ENCODE results near the gene SLCO2A1.
A peak's percentile ranks its signal among the peaks of the same experiment; 100 is the strongest.

The SLCO2A1 gene

DNA sequence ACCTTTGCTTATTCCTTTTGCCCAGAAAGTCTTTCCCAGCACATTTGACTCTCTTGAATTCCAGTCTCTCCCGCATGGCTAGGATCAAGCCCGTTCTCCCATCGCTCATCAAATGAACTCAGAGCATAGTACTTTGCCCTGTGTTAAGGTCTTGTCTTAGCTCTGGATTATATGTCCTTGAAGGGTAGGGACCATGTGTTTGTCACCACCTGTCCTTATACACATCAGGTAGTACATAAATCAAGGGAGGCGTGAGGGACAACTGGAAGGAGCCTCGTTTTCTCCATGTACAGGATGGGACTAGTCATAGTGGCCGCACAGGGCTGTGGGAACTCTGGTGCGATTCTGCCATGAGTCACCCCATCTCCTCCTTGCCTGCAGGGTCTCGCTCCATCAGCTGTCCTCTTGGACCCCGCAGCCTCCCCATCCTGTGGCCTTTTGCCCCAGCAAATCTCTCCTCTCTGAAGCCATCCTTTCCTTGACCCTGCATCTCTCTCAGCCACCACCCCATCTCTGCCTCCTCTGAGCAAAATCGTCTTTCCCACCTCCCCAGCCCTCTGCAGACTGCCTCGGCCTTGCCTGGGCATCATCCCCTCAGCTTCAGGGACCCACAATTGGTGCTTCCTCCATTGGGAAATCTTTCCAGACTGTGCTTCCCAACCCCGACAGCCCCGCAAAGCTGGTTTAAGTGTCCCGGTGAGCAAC, 100.7 kb downstream of the SLCO2A1 start:
- DNase-seq, result no peak

GRCh38 chr3:133928136-133928893, 101.4 kb downstream of the SLCO2A1 start:
- no peak for DNase-seq

DNA sequence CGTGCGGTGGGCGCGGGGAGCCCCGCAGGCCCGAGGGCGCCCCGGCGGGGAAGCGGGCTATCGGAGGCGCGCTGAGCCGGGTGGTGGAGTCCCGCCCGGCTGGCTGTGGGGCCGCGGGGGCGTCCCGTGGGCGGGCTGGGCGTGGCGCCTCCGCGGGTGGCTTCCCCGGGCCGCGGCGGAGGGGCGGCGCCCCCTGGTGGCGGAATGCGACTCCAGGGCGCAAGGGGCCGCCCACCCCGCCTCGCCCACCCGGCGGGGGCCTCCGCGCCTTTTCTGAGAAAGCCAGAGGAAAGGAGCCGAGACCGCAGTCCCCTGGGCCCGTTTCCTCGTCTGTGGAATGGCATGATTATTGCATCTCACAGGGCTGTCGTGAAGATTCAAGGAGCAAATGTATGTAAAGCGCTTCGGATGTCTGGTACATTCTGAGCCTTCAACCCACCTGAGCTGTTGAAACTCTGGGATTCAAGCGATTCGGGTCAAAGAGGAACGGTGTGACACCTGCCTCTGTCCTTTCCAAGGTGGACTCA, 102.1 kb downstream of the SLCO2A1 start:
- DNase-seq, result peak; percentile 66

- DNase-seq, result no peak
Observed at GRCh38 chr3:133926736-133927539, 102.8 kb downstream of the SLCO2A1 start.

- no peak for DNase-seq
Observed at GRCh38 chr3:133925960-133926735, 103.6 kb downstream of the SLCO2A1 start.

GRCh38 chr3:133924041-133924440, 105.7 kb downstream of the SLCO2A1 start:
- DNase-seq, result no peak

DNA sequence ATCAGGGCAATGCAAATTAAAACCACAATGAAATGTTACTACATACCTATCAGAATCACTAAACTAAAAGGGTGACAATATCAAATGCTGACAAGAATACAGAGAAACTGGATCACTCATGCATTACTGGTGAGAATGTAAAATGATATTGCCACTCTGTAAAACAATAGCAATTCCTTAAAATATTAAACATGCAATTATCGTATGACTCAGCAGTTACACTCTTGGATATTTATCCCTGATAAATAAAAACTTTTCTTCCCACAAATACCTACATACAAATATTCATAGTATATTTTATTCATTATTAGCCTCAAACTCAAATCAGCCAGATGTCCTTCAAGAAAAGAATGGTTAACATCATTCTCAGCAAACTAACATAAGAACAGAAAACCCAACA, 108.1 kb downstream of the SLCO2A1 start:
- no peak for DNase-seq

- no peak for DNase-seq
Observed at GRCh38 chr3:133917144-133917543, 112.6 kb downstream of the SLCO2A1 start.

DNA sequence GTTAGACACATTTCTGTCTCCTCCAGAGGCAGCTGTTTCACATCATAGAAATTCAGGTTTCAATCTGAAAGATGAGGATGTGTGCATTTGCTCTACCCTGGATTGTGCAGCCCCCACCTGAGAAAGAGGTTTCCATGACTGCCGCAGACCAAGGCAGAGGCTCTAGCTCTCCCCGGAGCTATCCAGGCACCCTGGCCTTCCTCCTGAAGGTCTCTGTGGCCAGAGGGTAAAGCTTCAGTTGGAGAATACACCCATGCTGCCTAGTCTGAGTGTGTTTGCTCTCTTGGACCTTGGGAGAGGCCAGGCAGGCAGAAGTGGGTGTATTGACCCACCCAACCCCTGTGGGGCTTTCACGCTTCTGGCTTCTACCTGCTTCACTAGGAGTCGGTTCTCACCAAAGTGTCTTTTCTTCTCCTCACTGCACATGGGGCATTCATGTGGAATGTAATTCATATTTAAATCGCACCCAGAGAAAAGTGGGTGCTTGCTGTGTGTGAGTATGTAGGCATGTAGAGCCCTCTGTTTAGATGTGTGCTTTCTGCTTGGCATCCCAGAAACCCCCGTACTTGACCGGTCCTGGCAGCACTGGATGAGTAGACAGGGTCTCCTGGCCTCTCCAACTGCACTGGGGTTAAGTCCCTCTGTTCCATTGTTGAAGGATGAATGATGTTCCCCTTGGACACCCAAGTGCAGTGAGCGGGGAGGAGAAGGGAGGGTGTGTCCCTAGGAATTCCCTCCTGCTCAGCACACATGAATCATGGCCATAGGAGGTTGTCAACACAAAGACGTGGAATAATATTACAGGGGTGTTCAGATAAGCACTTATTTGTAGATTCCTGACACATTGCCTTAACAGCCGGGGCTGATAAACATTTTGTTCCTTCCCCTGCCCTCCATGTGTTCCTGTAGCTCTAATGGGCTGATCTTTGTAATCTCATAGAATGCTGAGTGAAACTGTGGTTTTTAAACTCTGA, 113.8 kb downstream of the SLCO2A1 start:
- DNase-seq, result no peak

GRCh38 chr3:133914839-133915600, 114.7 kb downstream of the SLCO2A1 start:
- no peak for DNase-seq

- no peak for DNase-seq
Observed at GRCh38 chr3:133910422-133910821, 119.3 kb downstream of the SLCO2A1 start.

GRCh38 chr3:133905376-133905775, 124.3 kb downstream of the SLCO2A1 start:
- no peak for DNase-seq

DNA sequence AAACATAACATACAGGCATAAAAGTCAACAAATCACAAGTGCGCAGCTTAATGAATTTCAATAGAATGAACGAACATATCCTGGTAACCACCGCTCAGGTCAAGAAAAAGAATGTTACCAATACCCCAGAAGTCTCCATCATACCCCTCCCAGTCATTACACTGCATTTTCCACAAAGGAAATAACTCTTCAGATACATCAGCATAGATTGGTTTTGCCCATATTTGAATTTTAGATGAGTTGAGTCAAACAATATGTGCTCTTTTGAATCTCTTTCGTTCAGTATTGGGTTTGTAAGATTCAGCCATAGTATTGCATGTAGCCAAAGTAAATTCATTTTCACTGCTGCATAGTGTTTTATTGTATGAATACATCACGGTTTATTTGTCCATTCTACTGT, 127.9 kb downstream of the SLCO2A1 start:
- no peak for DNase-seq

GRCh38 chr3:133901083-133901482, 128.6 kb downstream of the SLCO2A1 start:
- DNase-seq, result no peak

DNA sequence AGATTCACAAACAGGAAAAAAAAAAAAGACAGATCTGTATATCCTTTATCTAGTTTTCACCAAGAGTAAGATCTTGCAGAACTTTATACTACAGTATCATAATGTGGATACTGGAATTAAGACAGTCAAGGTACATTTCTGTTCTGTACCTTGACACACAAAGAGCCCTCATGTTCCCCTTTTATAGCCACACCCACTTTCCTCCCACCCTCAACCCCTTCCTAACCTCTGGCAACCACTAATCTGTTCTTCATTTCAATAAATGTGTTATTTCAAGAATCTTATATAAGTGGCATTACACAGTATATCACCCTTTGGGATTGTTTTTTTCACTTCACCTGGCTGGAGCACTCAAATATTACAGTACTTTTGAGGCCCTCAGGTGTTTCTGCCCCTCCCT, 130.4 kb downstream of the SLCO2A1 start:
- no peak for DNase-seq

DNA sequence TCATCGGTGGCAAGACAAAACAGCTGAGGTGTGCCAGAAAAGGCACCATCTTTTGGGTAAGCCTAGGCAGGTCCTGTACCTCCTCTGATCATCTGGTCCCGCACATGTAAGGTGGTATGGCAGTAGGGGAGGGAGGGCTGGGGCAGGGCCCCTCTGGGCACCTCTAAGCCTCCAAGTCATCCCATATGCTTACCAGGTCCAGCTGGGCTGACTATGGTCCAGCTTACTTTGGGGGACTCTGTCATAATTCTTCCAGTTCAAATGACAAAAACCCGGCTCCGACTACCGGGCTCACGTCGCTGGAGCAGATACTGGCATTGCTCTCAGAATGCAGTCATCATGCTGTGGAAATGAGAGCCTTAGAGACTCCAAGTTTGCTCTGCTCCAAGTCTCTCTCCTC, 132.2 kb downstream of the SLCO2A1 start:
- no peak for DNase-seq

DNA sequence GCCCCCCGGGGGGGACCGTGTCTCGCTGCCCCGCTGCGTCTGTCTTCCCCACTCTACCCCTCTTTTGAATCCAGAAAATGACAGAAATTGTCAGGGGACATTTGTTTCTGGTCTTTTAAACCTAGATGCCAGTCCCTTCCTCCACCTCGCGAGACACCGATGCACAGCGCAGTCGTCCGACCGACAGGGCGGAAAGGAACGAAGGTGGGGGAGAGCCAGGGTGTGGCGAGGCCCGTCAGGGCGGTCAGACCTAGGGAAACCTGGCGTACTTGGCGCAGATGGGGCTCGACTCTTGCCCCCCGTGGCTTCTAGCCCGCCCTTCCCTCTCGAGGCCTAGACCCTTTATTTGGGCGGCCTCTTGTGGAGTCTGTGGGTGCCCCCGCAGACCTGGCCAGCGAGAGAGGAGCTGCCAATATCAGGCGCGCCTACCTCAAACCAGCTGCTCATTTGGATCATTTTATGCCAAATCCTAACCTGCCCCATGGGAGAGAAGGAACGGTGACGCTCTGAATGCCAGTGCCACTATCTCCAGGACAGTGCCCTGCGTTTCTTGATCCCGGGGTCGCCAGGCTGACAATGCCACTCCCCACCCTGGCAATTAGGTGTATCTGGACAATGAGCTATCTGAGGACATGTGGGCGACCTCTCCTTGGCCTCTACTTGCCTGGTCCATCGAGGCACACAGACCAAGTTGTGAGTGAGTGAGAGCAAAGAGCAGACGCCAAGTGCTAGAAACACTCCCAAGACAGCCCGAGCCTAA, 133.5 kb downstream of the SLCO2A1 start:
- DNase-seq, result no peak

GRCh38 chr3:133895208-133896001, 134.3 kb downstream of the SLCO2A1 start, which contains the start of gene RAB6B:
Gene RAB6B (minus strand): TSS chr3:133895882. CDS start chr3:133895466, 416 bp downstream.
- DNase-seq, result no peak

All from CD4-positive, alpha-beta T cell treated with Interleukin-15 for 1 hour (primary cell).